ENCODE results near the gene DMBX1. TPM values are rescaled to one million over a fixed set of nuclear protein-coding genes. Genes with fewer than 3 reads are reported as not detected.

DMBX1 gene
- total RNA-seq, 4 donors from 2014 or later, result not detected

DNA sequence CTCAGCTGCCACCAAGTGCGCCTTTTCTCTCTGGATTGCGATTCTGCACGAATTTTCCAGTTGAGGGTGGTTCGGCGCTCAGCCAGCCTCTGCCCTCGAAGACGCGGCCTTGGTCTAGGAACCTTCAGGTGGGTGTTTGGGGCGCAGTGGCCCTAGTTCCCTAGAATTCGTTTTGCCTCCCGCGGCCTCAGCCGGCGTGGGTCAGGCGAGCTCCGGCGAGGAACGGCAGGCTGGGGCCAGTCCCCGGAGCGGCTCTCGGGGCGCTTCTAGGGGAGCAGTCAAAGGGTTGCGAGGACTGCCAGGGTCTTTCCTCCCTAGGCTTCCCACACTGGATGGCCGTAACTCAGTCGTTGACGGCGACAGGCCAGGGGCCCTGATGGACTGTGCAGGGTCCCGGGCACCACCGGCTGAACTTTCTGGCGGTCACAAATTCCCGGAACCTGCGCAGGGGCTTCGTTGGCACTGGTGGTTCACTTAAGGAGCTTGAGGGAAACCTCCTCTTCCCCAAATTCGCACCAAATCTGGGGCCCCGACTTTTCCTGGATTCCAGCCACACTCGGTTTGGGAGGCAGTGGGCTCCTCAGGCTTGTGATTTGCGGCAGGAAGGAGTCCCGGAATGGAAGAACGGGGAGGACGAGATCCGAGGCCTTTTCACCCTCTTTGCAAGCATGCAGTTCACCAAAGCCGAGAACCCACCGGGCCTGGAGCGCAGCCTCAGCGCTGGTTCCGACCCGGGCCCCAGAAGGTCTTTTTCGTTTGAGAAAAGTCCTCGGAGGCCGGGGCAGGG is 1.2 kb downstream of the DMBX1 start:
- intact Hi-C loops (cut with DNase I; ENCODE audit: low total_unique reads) (no loop called here), in situ Hi-C loops (cut with MboI; ENCODE audit: low pct_ligation_motif_present in 1 of 4, low pct_unique_long_range_greater_than_20kb in 1 of 4, low sequenced_read_pairs in 3 of 4) (no loop called here)
- Histone ChIP-seq H3K9me3 (no peaks in the 10 kb centered on the region), H3K27ac (no peak overlapping the region), H3K36me3 (no peaks in the 10 kb centered on the region), H3K4me3 (peak overlapping the region in 1 of 4 donors; percentile 49), H3K27me3 (peaks cover 100% of the 10 kb centered on the region), H3K4me1 (peaks cover 11 to 24% (median 19%) of the 10 kb centered on the region in 4 donors)
- no peak for DNase-seq
- 7% methylated on average over 34 of the region's 50 CpGs; no CpG with 5 or more reads in 1 of the 2 donors for WGBS, 2 donors (ENCODE audit: low coverage in 1 of 2)
- TF ChIP-seq EP300 (IDR thresholded peaks at IDR 0.05; ENCODE audit: low read depth) (no peak), POLR2AphosphoS5 (IDR thresholded peaks at IDR 0.05) (peak; percentile 30 to 90 (median 87))

- no peak for DNase-seq
- Histone ChIP-seq H3K4me1 (peaks cover 11 to 24% (median 19%) of the 10 kb centered on the region in 4 donors), H3K9me3 (no peaks in the 10 kb centered on the region), H3K36me3 (no peaks in the 10 kb centered on the region), H3K4me3 (no peak overlapping the region), H3K27me3 (peaks cover 100% of the 10 kb centered on the region), H3K27ac (no peak overlapping the region)
- intact Hi-C loops (cut with DNase I; ENCODE audit: low total_unique reads), result no loop called here
- TF ChIP-seq POLR2A (IDR thresholded peaks at IDR 0.05) (no peak), POLR2AphosphoS5 (IDR thresholded peaks at IDR 0.05) (no peak), EP300 (IDR thresholded peaks at IDR 0.05; ENCODE audit: low read depth) (no peak)
- TF ChIP-seq, protein P1, sequence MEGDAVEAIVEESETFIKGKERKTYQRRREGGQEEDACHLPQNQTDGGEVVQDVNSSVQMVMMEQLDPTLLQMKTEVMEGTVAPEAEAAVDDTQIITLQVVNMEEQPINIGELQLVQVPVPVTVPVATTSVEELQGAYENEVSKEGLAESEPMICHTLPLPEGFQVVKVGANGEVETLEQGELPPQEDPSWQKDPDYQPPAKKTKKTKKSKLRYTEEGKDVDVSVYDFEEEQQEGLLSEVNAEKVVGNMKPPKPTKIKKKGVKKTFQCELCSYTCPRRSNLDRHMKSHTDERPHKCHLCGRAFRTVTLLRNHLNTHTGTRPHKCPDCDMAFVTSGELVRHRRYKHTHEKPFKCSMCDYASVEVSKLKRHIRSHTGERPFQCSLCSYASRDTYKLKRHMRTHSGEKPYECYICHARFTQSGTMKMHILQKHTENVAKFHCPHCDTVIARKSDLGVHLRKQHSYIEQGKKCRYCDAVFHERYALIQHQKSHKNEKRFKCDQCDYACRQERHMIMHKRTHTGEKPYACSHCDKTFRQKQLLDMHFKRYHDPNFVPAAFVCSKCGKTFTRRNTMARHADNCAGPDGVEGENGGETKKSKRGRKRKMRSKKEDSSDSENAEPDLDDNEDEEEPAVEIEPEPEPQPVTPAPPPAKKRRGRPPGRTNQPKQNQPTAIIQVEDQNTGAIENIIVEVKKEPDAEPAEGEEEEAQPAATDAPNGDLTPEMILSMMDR (IDR thresholded peaks at IDR 0.05), result no peak
- WGBS, 2 donors (ENCODE audit: low coverage in 1 of 2), result 16% methylated on average over 25 of the region's 25 CpGs; no CpG with 5 or more reads in 1 of the 2 donors
- in situ Hi-C loops (cut with MboI; ENCODE audit: low pct_ligation_motif_present in 1 of 4, low pct_unique_long_range_greater_than_20kb in 1 of 4, low sequenced_read_pairs in 3 of 4), result no loop called here
Observed at GRCh38 chr1:46491443-46492268, 2.0 kb downstream of the DMBX1 start.

DNA sequence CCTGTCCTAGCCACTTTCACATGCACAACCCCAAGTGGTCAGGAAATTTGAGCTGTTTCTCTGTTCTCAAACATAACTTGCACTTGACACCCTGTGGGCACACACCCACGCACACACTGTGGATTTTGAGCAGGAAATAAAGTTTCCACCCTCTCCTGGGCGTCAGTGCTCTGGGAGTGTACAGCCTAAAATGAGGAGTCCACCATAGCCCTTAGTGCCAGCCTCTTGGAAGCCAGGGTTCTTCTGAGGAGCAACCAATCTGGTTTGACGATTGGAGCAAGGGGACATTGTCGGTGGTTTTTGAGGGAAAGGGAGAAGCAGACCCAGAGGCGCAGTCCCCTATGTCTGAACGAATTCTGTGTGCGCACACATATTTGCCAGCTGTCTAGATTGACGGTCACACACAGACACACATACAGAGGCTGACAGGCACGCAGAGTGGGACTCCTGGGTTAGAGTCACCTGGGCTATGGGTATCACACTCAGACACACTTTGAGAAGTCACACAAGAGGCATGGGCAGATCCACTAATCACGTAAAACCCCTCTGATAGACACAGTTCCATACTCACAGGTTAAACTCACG is 2.7 kb downstream of the DMBX1 start:
- TF ChIP-seq, protein P1 (IDR thresholded peaks at IDR 0.05), result no peak
- TF ChIP-seq POLR2A (IDR thresholded peaks at IDR 0.05) (no peak), POLR2AphosphoS5 (IDR thresholded peaks at IDR 0.05) (no peak), EP300 (IDR thresholded peaks at IDR 0.05; ENCODE audit: low read depth) (no peak)
- WGBS, 2 donors (ENCODE audit: low coverage in 1 of 2), result 0 to 20% methylated on average over 2 to 11 of the region's 11 CpGs
- no peak overlapping the region for H3K4me3 ChIP-seq
- no peak overlapping the region for H3K27ac ChIP-seq
- peaks cover 11 to 24% (median 19%) of the 10 kb centered on the region in 4 donors for H3K4me1 ChIP-seq
- no peaks in the 10 kb centered on the region for H3K36me3 ChIP-seq
- intact Hi-C loops (cut with DNase I; ENCODE audit: low total_unique reads), result no loop called here
- H3K9me3 ChIP-seq, result no peaks in the 10 kb centered on the region
- in situ Hi-C loops (cut with MboI; ENCODE audit: low pct_ligation_motif_present in 1 of 4, low pct_unique_long_range_greater_than_20kb in 1 of 4, low sequenced_read_pairs in 3 of 4), result no loop called here
- no peak for DNase-seq
- peaks cover 94% of the 10 kb centered on the region for H3K27me3 ChIP-seq

GRCh38 chr1:46492871-46493270 is 3.2 kb downstream of the DMBX1 start:
- DNase-seq, result no peak
- no peak overlapping the region for H3K4me3 ChIP-seq
- no peak for TF ChIP-seq POLR2AphosphoS5 (IDR thresholded peaks at IDR 0.05)
- TF ChIP-seq, protein P1 (IDR thresholded peaks at IDR 0.05), result no peak
- TF ChIP-seq EP300 (IDR thresholded peaks at IDR 0.05; ENCODE audit: low read depth), result no peak
- TF ChIP-seq POLR2A (IDR thresholded peaks at IDR 0.05), result no peak
- intact Hi-C loops (cut with DNase I; ENCODE audit: low total_unique reads) (no loop called here), in situ Hi-C loops (cut with MboI; ENCODE audit: low pct_ligation_motif_present in 1 of 4, low pct_unique_long_range_greater_than_20kb in 1 of 4, low sequenced_read_pairs in 3 of 4) (no loop called here)
- 25% methylated on average over 20 of the region's 20 CpGs; no CpG with 5 or more reads in 1 of the 2 donors for WGBS, 2 donors (ENCODE audit: low coverage in 1 of 2)
- no peak overlapping the region for H3K27ac ChIP-seq
- peaks cover 11 to 24% (median 19%) of the 10 kb centered on the region in 4 donors for H3K4me1 ChIP-seq
- no peaks in the 10 kb centered on the region for H3K36me3 ChIP-seq
- peaks cover 88% of the 10 kb centered on the region for H3K27me3 ChIP-seq
- no peaks in the 10 kb centered on the region for H3K9me3 ChIP-seq
